ENCODE data around the gene SLC7A14.

SLC7A14 gene

GRCh38 chr3:170563712-170564423 lies 22.0 kb downstream of the SLC7A14 start:
- ChIA-PET CTCF (interaction anchor here (1.0 to 1.1 kb wide), 2 partner anchors 9 to 11 kb away, joined by 3 read pairs; no protein-coding TSS in a partner anchor), POLR2A (no interaction called here)
- DNase-seq (ENCODE audit: extremely low spot score) = peak; percentile 32
- TF ChIP-seq CTCF (IDR thresholded peaks at IDR 0.05; ENCODE audit: control extremely low read depth, extremely low read depth, low read depth, missing control alignments) = no peak

GRCh38 chr3:170562080-170562479 lies 23.8 kb downstream of the SLC7A14 start:
- ChIA-PET CTCF (no interaction called here), POLR2A (no interaction called here)
- TF ChIP-seq CTCF (IDR thresholded peaks at IDR 0.05; ENCODE audit: control extremely low read depth, extremely low read depth, low read depth, missing control alignments) = no peak
- DNase-seq (ENCODE audit: extremely low spot score) = no peak

DNA sequence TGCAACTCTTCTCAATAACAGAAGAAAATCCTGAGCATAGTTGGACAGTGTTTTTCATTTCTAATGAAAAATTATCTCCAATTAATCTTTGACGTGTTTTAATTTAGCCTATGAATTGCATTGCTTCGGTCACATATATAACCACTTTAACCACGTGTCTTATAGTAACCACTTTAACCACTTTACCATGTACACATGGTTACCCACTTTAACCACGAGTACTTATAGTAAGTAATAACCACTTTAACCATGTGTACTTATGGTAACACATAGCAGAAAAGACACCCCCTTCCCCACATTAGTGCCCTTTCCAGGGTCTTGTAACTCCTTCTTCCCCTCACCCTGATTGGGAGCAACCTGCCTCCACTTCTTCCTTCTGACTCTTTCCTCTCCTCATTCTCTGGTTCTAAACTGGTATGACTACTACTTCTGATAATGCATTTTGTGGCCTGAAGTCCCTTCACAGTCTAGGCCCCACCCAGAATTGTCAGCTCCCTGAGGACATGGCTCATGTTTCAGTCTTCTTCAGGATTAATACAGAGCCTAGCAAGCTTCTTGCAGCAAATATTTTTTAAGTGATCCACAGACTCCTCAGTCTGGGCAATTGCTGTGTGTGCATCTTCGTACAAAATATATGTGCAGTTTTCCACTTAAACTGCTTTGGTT lies 25.0 kb downstream of the SLC7A14 start:
- POLR2A ChIA-PET = no interaction called here
- TF ChIP-seq CTCF (IDR thresholded peaks at IDR 0.05; ENCODE audit: control extremely low read depth, extremely low read depth, low read depth, missing control alignments) = no peak
- CTCF ChIA-PET = no interaction called here
- no peak for DNase-seq (ENCODE audit: extremely low spot score)

DNA sequence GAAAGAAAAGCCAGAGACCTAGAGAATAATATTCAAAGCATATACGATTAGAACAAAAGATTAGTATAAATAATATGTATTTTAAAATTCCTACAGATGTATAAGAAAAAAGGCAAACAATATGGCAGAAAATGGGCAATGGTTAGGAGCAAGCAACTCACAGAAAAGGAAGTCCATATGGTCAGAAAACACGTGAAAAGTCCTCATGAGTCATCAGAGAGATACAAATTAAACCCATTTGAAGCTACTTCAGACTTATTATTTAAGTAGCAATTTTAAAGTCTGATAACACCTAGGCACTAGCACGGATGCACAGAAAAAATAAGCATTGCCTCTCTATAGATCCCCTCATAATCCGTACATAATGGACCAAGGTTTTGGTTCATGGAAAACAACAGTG lies 25.6 kb downstream of the SLC7A14 start:
- TF ChIP-seq CTCF (IDR thresholded peaks at IDR 0.05; ENCODE audit: control extremely low read depth, extremely low read depth, low read depth, missing control alignments) = no peak
- POLR2A ChIA-PET = no interaction called here
- no peak for DNase-seq (ENCODE audit: extremely low spot score)
- CTCF ChIA-PET = interaction anchor here (1.1 kb wide), 1 partner anchor 251 kb away, joined by 3 read pairs; no protein-coding TSS in a partner anchor

GRCh38 chr3:170558427-170558826 lies 27.4 kb downstream of the SLC7A14 start:
- ChIA-PET CTCF (no interaction called here), POLR2A (no interaction called here)
- no peak for TF ChIP-seq CTCF (IDR thresholded peaks at IDR 0.05; ENCODE audit: control extremely low read depth, extremely low read depth, low read depth, missing control alignments)
- DNase-seq (ENCODE audit: extremely low spot score) = no peak

DNA sequence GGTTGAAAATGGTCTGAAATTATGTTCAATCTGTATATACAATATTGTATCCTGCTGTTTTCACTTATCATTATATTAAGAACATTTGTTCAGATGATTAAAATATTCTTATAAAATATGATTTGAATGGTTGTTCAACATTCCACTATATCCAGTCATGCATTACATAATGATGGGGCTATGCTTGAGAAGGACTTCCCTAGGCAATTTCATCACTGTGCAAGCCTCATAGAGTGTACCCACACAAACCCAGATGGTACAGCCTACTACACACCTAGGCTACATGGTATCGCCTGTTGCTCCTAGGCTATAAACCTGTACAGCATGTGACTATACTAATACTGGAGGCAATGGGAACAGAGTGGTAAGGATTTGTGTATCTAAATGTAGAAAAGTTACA lies 30.5 kb downstream of the SLC7A14 start:
- TF ChIP-seq CTCF (IDR thresholded peaks at IDR 0.05; ENCODE audit: control extremely low read depth, extremely low read depth, low read depth, missing control alignments) = no peak
- no peak for DNase-seq (ENCODE audit: extremely low spot score)
- POLR2A ChIA-PET = no interaction called here
- CTCF ChIA-PET = interaction anchor here (3.0 kb wide), 1 partner anchor 11 kb away, joined by 9 read pairs; no protein-coding TSS in a partner anchor

Measured in GM10248 (cell line).